GM21367 (cell line): ENCODE results near the gene ZNF267.
"Not testable (repeated sequence)": the region's sequence is repeated elsewhere in the genome, so short reads cannot be mapped to it uniquely, and the experiment has no call there.

Source experiments
- ATAC-seq: cut with Tn5 transposase; IDR thresholded peaks from one replicate; pipeline ENCODE4 v1.9.1; 2021; ENCODE audit not compliant: unreplicated experiment

The ZNF267 gene

DNA sequence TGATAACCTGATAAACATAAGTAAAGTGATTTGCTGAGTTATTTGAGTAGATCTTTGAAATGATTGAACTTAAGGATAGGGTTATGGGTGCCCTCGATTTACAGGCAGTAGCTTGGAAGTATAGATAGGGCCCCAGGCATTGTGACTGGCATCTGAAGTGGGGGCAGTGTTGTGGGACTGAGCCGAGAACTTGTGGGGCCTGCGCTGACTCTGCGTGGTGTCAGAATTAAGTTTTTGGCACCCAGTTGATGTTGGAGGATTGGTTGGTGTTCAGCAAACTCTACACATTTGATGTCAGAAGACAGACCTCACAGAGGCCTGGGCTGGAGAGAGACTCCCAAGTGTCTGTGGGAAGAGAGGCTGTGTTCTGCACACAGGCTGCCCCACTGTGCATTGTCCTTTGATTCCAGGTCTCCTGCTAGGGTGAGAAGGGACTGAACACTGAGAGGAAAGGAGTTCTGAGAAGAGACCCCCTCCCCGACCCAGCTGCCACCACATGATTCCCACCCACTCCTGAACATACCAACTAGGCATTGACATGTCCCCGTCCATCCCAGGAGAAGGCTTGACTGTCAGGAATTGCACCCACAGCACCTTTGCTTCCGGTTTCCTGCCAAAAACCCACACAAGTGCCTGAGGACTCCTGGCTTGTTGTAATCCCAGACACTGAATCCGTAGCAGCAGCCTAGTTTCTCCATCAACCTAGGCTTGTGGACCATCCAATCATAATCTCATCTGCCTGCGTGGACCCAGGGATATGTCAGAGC is 4.5 kb downstream of the ZNF267 start:
- ATAC-seq, result no peak

DNA sequence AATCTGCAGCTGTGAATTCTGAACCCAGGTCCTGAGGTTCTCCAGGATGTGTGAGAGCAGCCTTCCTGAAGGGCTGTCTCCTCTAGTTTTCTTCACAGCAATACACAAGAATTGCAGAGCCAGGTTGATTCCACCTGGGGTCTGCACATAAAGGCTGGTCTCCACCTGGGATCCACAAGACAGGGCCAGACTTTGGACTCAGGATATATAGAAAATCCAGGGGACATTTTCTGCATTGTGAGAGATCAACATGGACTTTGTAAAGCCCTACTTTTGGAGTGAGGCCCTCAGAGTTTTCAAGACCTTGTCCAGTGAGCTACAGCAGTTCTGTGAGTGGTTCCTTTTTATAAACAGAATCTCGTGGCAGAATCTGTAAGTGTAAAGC is 6.3 kb downstream of the ZNF267 start:
- no peak for ATAC-seq

DNA sequence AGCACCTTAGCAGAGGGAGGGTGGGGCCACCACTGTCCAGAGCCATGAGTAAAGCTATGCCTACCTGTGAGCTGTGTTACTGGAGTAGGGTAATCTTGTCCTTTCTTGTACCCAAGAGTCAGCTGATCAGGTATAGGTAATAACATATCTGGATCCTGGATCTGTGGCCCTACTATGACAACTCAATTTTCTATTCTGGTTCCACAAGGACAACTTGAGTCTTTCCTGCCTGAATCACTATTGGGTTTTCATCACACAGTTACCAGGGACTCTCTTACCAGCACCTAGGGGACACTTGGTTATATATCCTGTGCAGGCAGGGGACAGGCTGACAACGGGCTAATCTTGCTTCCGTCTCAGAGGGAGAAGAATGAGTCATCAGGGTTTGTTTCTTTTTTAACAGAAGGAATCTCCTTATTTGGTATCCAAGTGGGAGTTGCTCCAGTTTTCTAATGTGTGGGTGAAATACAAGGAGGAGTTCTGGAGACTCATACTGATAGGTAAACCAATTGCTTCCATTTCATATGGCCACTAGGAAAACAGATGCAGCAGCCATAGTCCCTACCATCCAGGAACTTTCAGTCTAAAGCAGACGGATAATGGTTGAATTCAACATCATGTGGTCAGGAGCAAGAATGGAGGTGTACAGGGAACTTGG is 6.8 kb downstream of the ZNF267 start:
- ATAC-seq, result no peak

DNA sequence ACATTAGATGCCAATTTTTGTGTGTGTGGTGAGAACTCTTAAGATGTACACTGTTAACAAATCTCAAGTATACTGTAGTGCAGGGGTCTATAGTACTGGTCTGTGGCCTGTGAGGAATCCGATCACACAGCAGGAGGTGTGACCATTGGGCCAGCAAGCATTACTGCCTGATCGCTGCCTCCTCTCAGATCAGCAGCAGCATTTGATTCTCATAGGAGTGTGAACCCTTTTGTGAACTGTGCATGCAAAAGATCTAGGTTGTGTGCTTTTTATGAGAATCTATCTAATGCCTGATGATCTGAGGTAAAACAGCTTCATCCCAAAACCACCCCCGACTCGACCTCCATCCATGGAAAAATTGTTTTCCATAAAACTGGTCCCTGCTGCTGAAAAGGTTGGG is 12.6 kb downstream of the ZNF267 start:
- ATAC-seq, result no peak

DNA sequence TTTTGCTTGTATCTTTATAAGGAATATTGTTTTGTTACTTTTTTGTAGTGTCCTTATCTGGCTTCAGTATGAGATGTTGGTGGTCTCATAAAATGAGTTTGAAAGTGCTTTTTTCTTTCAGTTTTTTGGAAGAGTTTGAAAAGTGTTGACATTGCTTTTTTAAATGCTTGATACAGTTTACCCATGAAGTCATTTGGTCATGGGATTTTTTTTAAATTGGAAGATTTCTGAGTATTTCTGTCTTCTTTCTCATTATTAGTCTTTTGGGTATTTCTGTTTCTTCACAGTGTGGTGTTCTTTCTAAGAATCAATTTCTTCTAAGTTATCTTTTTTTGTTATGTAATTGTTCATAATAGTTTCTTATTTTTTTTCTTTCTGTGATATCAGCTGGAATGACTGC is 15.1 kb downstream of the ZNF267 start:
- ATAC-seq, result no peak

DNA sequence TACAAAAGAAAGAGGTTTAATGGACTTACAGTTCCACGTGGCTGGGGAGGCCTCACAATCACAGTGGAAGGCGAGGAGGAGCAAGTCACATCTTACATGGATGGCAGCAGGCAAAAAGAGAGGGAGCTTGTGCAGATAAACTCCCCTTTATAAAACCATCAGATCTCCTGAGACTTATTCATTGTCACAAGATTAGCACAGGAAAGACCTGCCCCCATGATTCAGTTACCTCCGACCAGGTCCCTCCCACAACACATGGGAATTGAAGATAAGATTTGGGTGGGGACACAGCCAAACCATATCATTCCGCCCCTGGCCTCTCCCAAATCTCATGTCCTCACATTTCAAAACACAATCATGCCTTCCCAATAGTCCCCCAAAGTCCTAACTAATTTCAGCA is 18.5 kb downstream of the ZNF267 start:
- ATAC-seq, result not testable (repeated sequence)

DNA sequence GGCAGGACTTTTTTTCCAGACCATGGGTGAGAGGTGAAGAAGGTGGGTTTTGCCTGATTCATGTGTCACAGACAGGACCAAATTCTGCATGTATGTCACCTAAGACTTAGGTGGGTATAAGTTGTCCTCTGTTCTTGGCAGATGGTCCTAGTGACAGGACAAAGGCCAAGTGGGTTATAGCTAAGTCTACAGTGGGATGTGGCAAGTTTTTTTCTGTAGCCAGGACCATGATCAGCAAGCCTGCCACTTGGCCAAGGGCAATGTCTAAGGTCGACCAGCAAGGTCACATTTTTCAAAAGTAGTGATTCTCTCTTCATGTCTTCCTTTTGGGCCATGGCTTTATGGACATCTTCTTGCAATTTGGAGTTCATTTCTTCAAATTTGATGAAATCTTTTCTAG is 20.2 kb downstream of the ZNF267 start:
- ATAC-seq, result no peak

DNA sequence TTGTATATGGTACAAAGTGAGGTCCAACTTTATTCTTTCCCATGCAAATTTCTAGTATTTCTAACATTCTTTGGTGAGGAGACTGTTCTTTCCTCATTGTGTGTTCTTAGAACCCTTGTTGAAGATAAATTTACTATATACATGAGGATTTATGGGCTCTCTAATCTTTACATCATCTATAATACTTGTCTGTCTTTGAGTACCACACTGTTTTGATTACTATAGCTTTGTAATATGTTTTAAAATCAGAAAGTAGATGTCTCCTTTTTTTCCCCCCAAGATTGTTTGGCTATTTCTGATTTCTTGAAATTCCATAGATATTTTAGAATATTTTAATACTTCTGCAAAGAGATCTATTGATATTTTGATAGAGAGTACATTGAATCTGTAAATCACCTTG is 23.7 kb downstream of the ZNF267 start:
- ATAC-seq, result no peak

DNA sequence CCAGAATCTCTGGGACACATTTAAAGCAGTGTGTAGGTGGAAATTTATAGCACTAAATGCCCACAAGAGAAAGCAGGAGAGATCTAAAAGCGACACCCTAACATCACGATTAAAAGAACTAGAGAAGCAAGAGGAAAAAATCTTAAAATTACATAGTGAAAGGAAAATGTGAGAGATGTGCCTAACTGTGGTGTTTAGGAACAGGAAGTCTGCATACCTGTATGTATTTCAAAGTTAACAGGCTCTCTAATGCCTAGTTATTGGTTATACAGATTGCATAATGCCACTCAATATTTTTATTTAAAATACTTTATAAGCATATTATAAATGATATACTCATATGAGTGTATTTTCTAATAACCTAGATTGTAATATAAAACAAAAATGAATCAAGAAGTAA is 25.9 kb downstream of the ZNF267 start:
- ATAC-seq, result no peak

DNA sequence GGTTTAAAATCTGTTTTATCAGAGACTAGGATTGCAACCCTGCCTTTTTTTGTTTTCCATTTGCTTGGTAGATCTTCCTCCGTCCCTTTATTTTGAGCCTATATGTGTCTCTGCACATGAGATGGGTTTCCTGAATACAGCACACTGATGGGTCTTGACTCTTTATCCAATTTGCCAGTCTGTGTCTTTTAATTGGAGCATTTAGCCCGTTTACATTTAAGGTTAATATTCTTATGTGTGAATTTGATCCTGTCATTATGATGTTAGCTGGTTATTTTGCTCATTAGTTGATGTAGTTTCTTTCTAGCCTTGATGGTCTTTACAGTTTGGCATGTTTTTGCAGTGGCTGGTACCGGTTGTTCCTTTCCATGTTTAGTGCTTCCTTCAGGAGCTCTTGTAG is 31.0 kb downstream of the ZNF267 start:
- not testable (repeated sequence) for ATAC-seq

DNA sequence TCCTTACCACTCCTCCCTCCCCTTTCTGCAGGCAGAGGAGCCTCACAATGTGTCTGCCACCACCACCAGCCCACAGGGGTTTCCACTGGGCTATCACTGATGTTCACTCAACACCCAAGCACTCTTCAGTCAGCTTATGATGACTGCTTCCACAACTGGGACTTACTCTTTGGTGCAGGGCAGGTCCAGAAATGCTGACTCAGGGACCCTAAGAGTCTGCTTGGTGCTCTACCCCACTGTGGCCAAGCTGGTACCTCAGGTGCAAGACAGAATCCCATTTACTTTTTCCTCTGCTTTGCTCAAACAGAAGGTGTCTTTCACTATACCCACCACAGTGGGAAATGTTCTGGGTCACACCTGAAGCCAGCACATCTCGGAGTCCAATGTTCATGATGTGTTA is 40.1 kb downstream of the ZNF267 start:
- ATAC-seq, result no peak

DNA sequence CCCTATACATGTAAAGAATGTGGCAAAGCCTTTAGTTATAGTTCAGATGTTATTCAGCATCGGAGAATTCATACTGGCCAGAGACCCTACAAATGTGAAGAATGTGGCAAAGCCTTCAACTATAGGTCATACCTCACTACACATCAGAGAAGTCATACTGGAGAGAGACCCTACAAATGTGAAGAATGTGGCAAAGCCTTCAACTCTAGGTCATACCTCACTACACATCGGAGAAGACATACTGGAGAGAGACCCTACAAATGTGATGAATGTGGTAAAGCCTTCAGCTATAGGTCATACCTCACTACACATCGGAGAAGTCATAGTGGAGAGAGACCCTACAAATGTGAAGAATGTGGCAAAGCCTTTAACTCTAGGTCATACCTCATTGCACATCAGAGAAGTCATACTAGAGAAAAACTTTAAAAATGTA is 42.5 kb downstream of the ZNF267 start:
- ATAC-seq, result no peak

DNA sequence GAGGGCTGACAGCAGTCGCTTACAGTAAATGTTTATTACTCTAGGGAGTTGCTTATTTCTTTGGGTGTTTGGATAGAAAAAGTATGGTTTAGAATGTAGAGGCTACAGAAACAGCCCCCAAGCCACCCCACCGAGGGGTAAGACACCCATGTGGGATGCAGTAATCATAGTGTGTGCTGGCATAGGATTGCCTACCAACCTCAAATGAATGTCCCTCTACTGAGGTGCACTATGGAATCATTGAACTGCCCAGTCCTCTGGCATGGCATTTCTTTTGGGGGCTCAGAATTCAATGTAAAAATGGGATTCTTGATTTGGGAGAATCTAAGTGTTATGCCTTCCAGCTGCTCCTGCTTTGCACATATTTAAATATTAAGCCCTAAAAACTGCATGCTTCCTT is 46.8 kb downstream of the ZNF267 start:
- no peak for ATAC-seq

DNA sequence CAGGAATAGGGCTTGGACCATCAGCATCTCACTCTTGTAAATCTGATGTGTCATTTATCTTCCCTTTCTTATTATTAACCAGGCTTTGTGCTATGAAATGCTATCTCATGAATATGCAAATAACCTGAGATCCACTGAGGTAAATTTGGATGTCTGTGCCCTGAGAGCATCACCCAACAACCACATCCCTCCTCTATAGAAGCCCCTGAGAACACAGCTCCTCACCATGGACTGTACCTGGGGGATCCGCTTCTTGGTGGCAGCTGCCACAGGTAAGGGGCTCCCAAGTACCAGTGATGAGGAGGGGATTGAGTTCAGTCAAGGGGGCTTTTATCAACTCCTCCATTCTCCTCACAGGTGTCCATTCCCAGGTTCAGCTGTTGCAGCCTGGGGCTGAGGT is 78.2 kb downstream of the ZNF267 start:
- ATAC-seq, result not testable (repeated sequence)

DNA sequence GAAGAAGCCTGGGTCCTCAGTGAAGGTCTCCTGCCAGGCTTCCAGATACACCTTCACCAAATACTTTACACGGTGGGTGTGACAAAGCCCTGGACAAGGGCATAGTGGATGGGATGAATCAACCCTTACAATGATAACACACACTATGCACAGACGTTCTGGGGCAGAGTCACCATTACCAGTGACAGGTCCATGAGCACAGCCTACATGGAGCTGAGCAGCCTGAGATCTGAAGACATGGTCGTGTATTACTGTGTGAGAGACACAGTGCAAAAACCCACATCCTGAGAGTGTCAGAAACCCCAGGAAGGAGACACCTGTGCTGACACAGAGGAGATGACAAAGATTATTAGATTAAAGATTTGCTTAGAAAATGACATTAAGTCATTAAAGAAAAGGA is 78.6 kb downstream of the ZNF267 start:
- ATAC-seq, result not testable (repeated sequence)

DNA sequence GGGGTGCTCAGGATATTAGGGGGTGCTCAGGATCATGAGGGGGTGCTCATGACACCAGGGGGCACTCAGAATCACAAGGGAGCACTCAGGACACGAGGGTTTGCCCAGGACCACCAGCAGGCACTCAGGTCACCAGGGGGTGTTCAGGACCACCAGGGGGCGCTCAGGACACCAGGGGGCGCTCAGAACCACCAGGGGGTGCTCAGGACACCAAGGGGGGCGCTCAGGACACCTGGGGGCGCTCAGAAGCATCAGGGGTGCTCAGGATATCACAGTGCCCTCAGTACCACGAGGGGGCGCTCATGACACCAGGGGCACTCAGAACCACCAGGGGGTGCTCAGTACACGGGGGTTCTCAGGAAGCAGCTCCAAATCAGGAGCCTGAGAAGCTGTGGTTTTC is 82.6 kb downstream of the ZNF267 start:
- ATAC-seq, result not testable (repeated sequence)

DNA sequence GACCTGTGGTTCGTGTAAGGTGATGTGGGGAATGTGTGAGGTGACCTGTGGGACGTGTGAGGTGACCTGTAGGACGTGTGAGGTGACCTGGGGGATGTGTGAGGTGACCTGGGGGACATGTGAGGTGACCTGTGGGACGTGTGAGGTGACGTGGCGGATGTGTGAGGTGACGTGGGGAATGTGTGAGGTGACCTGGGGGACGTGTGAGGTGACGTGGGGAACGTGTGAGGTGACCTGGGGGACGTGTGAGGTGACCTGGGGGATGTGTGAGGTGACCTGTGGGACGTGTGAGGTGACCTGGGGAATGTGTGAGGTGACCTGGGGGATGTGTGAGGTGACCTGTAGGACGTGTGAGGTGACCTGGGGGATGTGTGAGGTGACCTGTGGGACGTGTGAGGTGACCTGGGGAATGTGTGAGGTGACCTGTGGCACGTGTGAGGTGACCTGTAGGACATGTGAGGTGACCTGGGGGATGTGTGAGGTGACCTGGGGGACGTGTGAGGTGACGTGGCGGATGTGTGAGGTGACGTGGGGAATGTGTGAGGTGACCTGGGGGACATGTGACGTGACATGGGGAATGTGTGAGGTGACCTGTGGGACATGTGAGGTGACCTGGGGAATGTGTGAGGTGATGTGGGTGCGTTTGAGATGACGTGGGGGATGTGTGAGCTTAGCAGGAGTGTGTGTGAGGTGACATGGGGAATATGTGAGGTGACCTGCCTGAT is 86.7 kb downstream of the ZNF267 start:
- not testable (repeated sequence) for ATAC-seq
